Calu3 (cell line): ENCODE data around the gene MED10. TPM values are rescaled to one million over a fixed set of nuclear protein-coding genes. Genes with fewer than 3 reads are reported as not detected.

Source experiments
- BruUV-seq: library from RNA; stranded (reverse); fragments of 400-500 nt; replicated peaks from 2 replicates; lab custom pipeline; 2021; lab: Mats Ljungman, UMichigan
- CTCF ChIA-PET: fragments of 300-600 bp; sonication (Branson Sonifier 250); formaldehyde crosslinking; loops from one replicate; lab custom pipeline; 2022; ENCODE audit warnings: antibody characterized with exemption; lab: Charles Lee
- DNase-seq: peaks from one replicate; pipeline ENCODE4 v3.0.0; 2022
- H3K27ac Mint-ChIP-seq: one replicate; pipeline ENCODE4 v1.8.0; 2022; ENCODE audit warnings: mixed read lengths; ENCODE audit not compliant: unreplicated experiment
- H3K27me3 Mint-ChIP-seq: one replicate; pipeline ENCODE4 v1.8.0; 2022; ENCODE audit warnings: mixed read lengths; ENCODE audit not compliant: unreplicated experiment
- H3K36me3 Mint-ChIP-seq: one replicate; pipeline ENCODE4 v1.8.0; 2022; ENCODE audit warnings: mild to moderate bottlenecking, moderate library complexity, mixed read lengths; ENCODE audit not compliant: insufficient read depth, unreplicated experiment
- H3K4me1 Mint-ChIP-seq: one replicate; pipeline ENCODE4 v1.8.0; 2022; ENCODE audit warnings: mild to moderate bottlenecking, low read depth, mixed read lengths; ENCODE audit not compliant: unreplicated experiment
- H3K4me3 Mint-ChIP-seq: one replicate; pipeline ENCODE4 v1.8.0; 2022; ENCODE audit warnings: mild to moderate bottlenecking, low read depth, moderate library complexity, mixed read lengths; ENCODE audit not compliant: unreplicated experiment
- H3K9me3 Mint-ChIP-seq: one replicate; pipeline ENCODE4 v1.8.0; 2022; ENCODE audit warnings: low read depth, mixed read lengths; ENCODE audit not compliant: unreplicated experiment
- intact Hi-C: fragments of 100-400 bp; cut with micrococcal nuclease; formaldehyde crosslinking; loops from one replicate; pipeline ENCODE4 v1.10.0; 2022; ENCODE audit not compliant: unreplicated experiment
- total RNA-seq: library from RNA; stranded (reverse); gene quantifications from 2 replicates; pipeline ENCODE4 v1.2.3, GENCODE V29; 2022
- TF ChIP-seq, protein P1 (sequence below): fragments of 200-600 bp; IDR thresholded peaks from one replicate; pipeline ENCODE4 v1.8.0; 2022; ENCODE audit warnings: antibody characterized with exemption; ENCODE audit not compliant: unreplicated experiment

MED10 gene
- total RNA-seq, 1 experiment from 2014 or later = 39.9 TPM

DNA sequence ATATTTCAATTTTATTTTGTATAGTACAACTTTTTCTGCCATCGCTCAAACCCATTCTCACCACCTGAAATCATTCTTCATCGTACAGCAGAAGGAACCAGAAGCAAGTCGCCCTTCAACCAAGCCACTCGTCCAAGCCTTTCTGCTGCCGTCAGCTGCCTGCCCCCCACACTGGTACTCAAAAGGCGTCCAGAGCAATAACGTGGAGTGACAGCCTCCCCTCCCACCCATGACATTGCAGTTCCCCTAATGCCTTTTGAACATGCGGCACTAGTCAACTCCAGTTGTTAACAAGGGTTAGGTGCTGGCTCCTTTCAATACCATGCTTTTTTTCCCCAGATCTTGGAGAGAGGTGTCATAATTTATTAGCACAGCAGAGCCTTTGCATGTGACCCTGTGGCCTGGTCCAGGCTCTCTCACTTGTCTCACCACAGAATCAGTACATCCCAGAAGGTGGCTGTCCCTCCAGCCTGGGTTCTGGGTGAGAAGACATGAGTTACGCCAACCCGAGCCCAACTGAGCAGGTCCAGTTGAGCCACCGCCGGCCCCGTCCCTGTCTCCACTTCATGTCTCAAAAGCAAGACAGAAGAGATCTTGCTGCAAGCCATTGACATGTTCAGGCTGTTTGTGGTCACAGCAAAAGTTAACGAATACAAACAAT, 20.4 kb upstream of the MED10 start:
- DNase-seq = no peak
- Mint-ChIP-seq H3K4me3 (no peak overlapping the region), H3K27ac (no peak overlapping the region), H3K36me3 (no peaks in the 10 kb centered on the region), H3K4me1 (no peaks in the 10 kb centered on the region), H3K27me3 (peaks cover 93% of the 10 kb centered on the region), H3K9me3 (no peaks in the 10 kb centered on the region)
- BruUV-seq = no TSS peak
- intact Hi-C loops = no loop called here
- TF ChIP-seq, protein P1, sequence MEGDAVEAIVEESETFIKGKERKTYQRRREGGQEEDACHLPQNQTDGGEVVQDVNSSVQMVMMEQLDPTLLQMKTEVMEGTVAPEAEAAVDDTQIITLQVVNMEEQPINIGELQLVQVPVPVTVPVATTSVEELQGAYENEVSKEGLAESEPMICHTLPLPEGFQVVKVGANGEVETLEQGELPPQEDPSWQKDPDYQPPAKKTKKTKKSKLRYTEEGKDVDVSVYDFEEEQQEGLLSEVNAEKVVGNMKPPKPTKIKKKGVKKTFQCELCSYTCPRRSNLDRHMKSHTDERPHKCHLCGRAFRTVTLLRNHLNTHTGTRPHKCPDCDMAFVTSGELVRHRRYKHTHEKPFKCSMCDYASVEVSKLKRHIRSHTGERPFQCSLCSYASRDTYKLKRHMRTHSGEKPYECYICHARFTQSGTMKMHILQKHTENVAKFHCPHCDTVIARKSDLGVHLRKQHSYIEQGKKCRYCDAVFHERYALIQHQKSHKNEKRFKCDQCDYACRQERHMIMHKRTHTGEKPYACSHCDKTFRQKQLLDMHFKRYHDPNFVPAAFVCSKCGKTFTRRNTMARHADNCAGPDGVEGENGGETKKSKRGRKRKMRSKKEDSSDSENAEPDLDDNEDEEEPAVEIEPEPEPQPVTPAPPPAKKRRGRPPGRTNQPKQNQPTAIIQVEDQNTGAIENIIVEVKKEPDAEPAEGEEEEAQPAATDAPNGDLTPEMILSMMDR = no peak
- CTCF ChIA-PET = no interaction called here

DNA sequence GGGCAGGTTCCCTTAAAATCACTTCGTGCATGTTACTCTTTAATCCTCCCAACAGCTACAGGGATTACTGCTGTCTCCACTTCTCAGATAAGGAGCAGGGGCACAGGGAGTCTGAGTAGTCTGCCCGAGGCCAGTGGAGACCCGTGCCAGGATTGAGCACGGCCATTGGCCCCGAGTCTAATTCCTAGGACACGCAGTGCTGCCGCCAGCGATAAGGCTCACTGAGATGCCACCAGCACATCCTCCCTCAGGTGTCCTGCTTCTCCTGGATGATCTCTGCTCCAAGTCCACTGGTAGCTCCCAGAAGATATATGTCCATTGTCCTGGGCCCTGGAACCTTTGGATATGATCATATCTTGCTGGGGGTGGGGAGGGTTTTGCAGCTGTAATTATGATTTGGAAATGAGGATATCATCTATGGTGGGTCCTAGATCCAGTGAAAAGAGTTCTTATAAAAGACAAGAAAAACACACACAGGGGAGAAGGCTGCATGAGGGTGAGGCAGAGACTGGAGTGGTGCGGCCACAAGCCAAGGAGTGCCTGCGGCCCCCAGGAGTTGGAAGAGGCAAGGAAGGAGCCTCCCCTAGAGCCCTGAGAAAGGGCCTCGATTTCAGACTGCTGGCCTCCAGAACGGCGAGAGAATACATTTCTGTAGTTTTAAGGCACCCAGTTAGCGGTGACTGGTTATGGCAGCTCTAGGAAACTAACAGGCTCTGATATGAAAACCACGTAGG, 19.4 kb upstream of the MED10 start:
- no TSS peak for BruUV-seq
- no peaks in the 10 kb centered on the region for H3K9me3 Mint-ChIP-seq
- no peak overlapping the region for H3K27ac Mint-ChIP-seq
- H3K36me3 Mint-ChIP-seq = no peaks in the 10 kb centered on the region
- DNase-seq = no peak
- H3K27me3 Mint-ChIP-seq = peaks cover 94% of the 10 kb centered on the region
- H3K4me1 Mint-ChIP-seq = no peaks in the 10 kb centered on the region
- CTCF ChIA-PET = no interaction called here
- intact Hi-C loops = no loop called here
- TF ChIP-seq, protein P1 = no peak
- H3K4me3 Mint-ChIP-seq = no peak overlapping the region

GRCh38 chr5:6396836-6397535, 18.6 kb upstream of the MED10 start:
- Mint-ChIP-seq H3K9me3 (no peaks in the 10 kb centered on the region), H3K4me3 (no peak overlapping the region), H3K4me1 (no peaks in the 10 kb centered on the region), H3K27me3 (peaks cover 94% of the 10 kb centered on the region), H3K36me3 (no peaks in the 10 kb centered on the region), H3K27ac (no peak overlapping the region)
- TF ChIP-seq, protein P1 = no peak
- CTCF ChIA-PET = no interaction called here
- no TSS peak for BruUV-seq
- intact Hi-C loops = no loop called here
- DNase-seq = no peak

GRCh38 chr5:6396043-6396442, 17.7 kb upstream of the MED10 start:
- CTCF ChIA-PET = no interaction called here
- H3K27me3 Mint-ChIP-seq = peaks cover 94% of the 10 kb centered on the region
- no peaks in the 10 kb centered on the region for H3K36me3 Mint-ChIP-seq
- no peak overlapping the region for H3K4me3 Mint-ChIP-seq
- no peaks in the 10 kb centered on the region for H3K9me3 Mint-ChIP-seq
- intact Hi-C loops = no loop called here
- no TSS peak for BruUV-seq
- DNase-seq = no peak
- no peak overlapping the region for H3K27ac Mint-ChIP-seq
- H3K4me1 Mint-ChIP-seq = no peaks in the 10 kb centered on the region
- TF ChIP-seq, protein P1 = no peak
